ENCODE results near the gene FBXL14.

FBXL14 gene

DNA sequence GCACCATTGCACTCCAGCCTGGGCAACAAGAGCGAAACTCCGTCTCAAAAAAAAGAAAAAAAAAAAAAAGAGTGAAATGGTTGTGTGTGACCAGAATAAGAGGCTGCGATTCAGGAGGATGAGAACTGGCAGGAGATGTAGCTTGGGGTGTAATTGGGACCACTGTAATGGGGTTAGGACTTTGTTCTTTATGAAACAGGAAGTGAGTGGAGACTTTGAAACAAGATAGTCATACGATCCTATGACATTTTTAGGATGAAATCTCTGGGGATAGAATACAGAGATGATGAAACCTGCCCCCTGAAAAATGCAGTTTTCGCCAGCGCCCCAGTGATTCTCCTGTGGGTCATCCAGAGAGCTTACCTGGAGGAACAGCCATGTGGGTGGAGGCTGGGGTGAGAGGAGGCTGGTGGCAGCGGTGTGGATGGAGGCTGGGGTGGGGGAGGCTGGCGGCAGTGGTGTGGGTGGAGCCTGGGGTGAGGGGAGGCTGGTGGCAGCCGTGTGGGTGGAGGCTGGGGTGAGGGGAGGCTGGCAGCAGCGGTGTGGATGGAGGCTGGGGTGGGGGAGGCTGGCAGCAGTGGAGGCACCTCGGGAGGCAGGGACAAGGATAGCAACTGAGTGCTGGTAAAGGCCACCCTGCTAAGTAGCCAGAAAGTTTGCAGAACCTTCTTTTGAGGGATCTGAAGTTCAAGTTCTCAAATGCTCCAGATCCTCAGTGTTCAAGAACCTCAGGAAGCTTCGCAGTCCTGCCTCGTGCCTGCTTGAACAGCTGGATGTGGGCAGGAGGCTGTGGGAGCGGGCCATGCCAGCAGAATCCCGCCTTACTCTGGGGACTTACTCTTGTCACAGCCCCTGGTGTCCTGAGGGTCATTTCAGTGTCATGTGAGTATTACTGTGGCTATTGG is 20.2 kb downstream of the FBXL14 start:
- no peak for TF ChIP-seq CTCF (IDR thresholded peaks at IDR 0.05; ENCODE audit: low read depth, low read length, missing control alignments)
- DNase-seq (ENCODE audit: extremely low read depth, low read depth) = no peak
- no peak overlapping the region for H3K4me3 ChIP-seq (replicated peaks; ENCODE audit: low read depth, low read length)

DNA sequence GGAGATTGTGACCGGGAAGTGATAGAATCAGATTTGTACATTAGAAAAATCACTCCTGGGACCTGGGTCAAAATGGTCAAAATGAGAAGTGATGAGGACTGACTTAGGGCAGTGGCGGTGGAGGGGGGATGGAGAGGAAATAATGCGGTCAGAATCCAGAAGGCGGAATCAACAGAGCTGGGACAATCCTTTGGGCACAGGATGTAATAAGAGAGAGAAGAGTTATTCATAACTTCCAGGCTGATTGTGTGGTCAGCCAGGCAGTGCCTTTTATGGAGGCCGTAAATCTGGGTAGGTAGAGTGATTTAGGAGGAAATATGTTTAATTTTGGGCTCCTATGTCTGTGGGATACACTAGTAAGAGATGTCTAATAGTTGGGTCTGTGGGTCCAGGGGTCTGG is 21.6 kb downstream of the FBXL14 start:
- no peak for DNase-seq (ENCODE audit: extremely low read depth, low read depth)
- no peak overlapping the region for H3K4me3 ChIP-seq (replicated peaks; ENCODE audit: low read depth, low read length)
- TF ChIP-seq CTCF (IDR thresholded peaks at IDR 0.05; ENCODE audit: low read depth, low read length, missing control alignments) = no peak

DNA sequence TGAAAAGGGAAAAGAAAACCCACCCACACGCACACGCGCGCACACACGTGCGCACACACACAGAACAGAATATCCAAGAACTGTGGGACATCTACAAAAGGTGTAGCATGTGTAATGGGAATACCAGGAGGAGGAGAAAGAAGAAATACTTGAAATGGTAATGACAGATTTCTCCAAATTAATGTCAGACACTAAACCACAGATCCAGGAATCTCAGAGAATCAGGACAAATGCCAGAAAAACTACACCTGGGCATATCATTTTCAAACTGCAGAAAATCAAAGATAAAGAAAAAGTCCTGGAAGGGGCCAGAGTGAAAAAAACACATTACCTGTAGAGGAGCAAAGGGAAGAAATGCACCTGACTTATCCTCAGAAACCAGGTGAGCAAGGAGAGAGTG is 26.5 kb downstream of the FBXL14 start:
- DNase-seq (ENCODE audit: extremely low read depth, low read depth) = no peak
- TF ChIP-seq CTCF (IDR thresholded peaks at IDR 0.05; ENCODE audit: low read depth, low read length, missing control alignments) = no peak
- no peak overlapping the region for H3K4me3 ChIP-seq (replicated peaks; ENCODE audit: low read depth, low read length)

DNA sequence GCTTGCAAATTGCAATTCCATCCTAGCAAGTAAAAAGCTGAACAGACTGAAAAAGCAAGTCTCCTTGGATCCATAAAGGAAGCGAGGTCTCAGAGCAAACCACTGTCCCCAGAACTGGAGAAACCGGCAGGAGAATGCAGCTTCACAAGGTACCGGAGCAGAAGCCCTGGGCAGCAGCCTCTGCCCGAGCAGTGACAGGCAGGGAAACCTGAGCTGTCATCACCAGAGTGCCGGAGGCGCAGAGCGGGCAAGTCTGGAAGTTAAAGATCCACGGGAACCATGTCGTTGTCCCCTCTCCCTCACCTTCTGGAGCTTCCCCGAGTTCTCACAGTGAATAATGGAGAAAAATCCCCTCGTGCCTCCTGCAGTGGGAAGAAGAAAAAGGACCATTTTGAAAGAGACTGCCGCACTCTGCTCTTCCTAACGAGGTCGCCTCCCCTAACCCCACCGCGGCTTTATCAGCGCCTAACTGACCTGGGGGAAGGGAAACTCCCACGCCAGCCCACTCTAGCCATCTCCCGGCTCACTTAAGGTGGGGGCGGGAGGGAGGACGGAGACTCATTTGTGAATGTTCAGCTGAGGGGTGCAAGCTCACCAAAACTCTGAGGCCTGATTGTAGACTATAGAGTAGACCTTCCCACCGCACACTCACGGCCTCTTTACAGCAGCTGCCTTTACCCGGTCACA is 27.8 kb downstream of the FBXL14 start:
- no peak for DNase-seq (ENCODE audit: extremely low read depth, low read depth)
- no peak for TF ChIP-seq CTCF (IDR thresholded peaks at IDR 0.05; ENCODE audit: low read depth, low read length, missing control alignments)
- H3K4me3 ChIP-seq (replicated peaks; ENCODE audit: low read depth, low read length) = no peak overlapping the region

DNA sequence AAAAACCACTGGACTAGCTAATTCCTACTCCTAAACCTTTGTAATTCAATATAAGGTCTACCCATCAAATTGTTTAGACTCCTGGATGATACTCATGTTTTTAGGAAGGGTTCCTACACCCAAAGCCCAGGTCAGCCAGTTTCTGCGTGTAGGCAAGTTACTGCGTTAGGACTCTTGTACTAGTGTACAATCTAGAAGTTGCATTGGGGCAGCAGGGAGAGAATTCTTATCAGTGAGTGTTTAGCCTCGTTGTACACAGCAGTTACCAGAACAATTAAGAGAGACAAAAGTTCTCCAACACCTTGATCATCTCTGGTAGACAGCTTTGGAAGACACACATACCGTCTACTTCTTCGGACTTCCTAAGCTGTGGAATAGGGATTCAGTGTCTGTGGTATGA is 29.2 kb downstream of the FBXL14 start:
- no peak for TF ChIP-seq CTCF (IDR thresholded peaks at IDR 0.05; ENCODE audit: low read depth, low read length, missing control alignments)
- H3K4me3 ChIP-seq (replicated peaks; ENCODE audit: low read depth, low read length) = no peak overlapping the region
- DNase-seq (ENCODE audit: extremely low read depth, low read depth) = no peak

DNA sequence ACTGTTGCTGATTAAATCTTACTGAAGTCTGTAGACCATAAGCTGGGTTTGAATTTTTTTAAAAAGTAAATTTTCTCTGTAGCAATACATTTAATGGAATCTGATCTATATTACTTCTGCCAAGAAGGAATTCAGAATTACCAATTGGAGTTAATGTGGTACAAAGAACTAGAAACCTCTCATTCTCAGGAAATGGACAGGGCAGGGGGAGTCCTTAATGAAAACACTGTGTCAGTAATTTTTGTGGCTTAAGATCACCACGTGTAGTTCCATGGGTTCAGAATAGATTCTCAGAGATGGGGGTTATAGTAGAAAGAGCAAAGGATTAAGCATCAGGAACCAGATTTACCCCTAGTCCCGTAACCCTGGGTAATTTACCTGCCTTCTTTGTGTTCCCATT is 30.3 kb downstream of the FBXL14 start:
- TF ChIP-seq CTCF (IDR thresholded peaks at IDR 0.05; ENCODE audit: low read depth, low read length, missing control alignments) = no peak
- DNase-seq (ENCODE audit: extremely low read depth, low read depth) = no peak
- H3K4me3 ChIP-seq (replicated peaks; ENCODE audit: low read depth, low read length) = no peak overlapping the region

Data from HFF-Myc (cell line).